Fibroblast of villous mesenchyme (primary cell): ENCODE results near the gene DFFB. TPM values are rescaled to one million over a fixed set of nuclear protein-coding genes. Genes with fewer than 3 reads are reported as not detected.

ENCODE experiments used
- DNase-seq: peaks from one replicate; pipeline ENCODE4 v3.0.0-alpha.2; 2010; ENCODE audit warnings: low read depth
- H3K4me3 ChIP-seq: 2 replicates; pipeline ENCODE4 v1.5.1; 2011; ENCODE audit warnings: low read depth, mild to moderate bottlenecking, low read length
- CTCF ChIP-seq: IDR thresholded peaks from 2 replicates; pipeline ENCODE4 v1.5.1; 2012; ENCODE audit warnings: low read depth, mild to moderate bottlenecking, low read length; ENCODE audit not compliant: insufficient read depth
- total RNA-seq: library from RNA; depleted of rRNA; stranded (reverse); fragments of >200 nt; gene quantifications from 2 replicates; pipeline ENCODE4 v1.2.3, GENCODE V29; 2012

DFFB gene
- total RNA-seq, 1 donor = 4.7 TPM

- no peak overlapping the region for H3K4me3 ChIP-seq
- TF ChIP-seq CTCF = no peak
- DNase-seq = no peak
Measured at GRCh38 chr1:3930301-3931006, 73.2 kb downstream of the DFFB start.

- H3K4me3 ChIP-seq = no peak overlapping the region
- TF ChIP-seq CTCF = no peak
- DNase-seq = no peak
Measured at GRCh38 chr1:3931007-3931912, 74.0 kb downstream of the DFFB start.

- no peak for DNase-seq
- H3K4me3 ChIP-seq = no peak overlapping the region
- TF ChIP-seq CTCF = no peak
Measured at GRCh38 chr1:3932156-3932919, 75.1 kb downstream of the DFFB start.

Other genes with a start within 250 kb of the DFFB start
- gene MEGF6, start 246.0 kb upstream of the DFFB start, total RNA-seq = 2.2 and 7.1 TPM in 2 replicates
- gene TPRG1L, start 232.5 kb upstream of the DFFB start, total RNA-seq = 19.4 and 20.3 TPM in 2 replicates
- 9.7 and 12.5 TPM in 2 replicates for gene WRAP73, start 207.4 kb upstream of the DFFB start, total RNA-seq
- not detected in 2 replicates for gene TP73, start 205.0 kb upstream of the DFFB start, total RNA-seq
- gene CCDC27, start 105.0 kb upstream of the DFFB start, total RNA-seq = not detected in 2 replicates
- 1.7 and 3.5 TPM in 2 replicates for gene SMIM1, start 84.7 kb upstream of the DFFB start, total RNA-seq
- 29.0 and 31.1 TPM in 2 replicates for gene LRRC47, start 61.0 kb upstream of the DFFB start, total RNA-seq
- 28.1 and 31.6 TPM in 2 replicates for gene CEP104, start 265 bp upstream of the DFFB start, total RNA-seq
- 25.4 and 31.1 TPM in 2 replicates for gene C1orf174, start 42.8 kb downstream of the DFFB start, total RNA-seq